Hepatocyte (in vitro differentiated cells): ENCODE results near the gene UNKL. TPM values are rescaled to one million over a fixed set of nuclear protein-coding genes. Genes with fewer than 3 reads are reported as not detected.

ENCODE experiments used
- DNase-seq: peaks from one replicate; pipeline ENCODE4 v3.0.0-alpha.2; 2016; ENCODE audit warnings: low spot score
- H2AFZ ChIP-seq: fragments of 200-600 bp; sonication (generic); 2 replicates; pipeline ENCODE4 v1.6.0; 2016; ENCODE audit warnings: antibody characterized with exemption, mild to moderate bottlenecking
- H3K27ac ChIP-seq: fragments of 200-600 bp; sonication (generic); 2 replicates; pipeline ENCODE4 v1.5.1; 2016; ENCODE audit warnings: mild to moderate bottlenecking
- H3K27me3 ChIP-seq: fragments of 200-600 bp; sonication (generic); 2 replicates; pipeline ENCODE4 v1.6.1; 2016
- H3K36me3 ChIP-seq: fragments of 200-600 bp; sonication (generic); replicated peaks from 2 replicates; pipeline ENCODE4 v1.5.1; 2016; ENCODE audit warnings: low read depth; ENCODE audit not compliant: insufficient read depth
- H3K4me1 ChIP-seq: fragments of 200-600 bp; sonication (generic); 2 replicates; pipeline ENCODE4 v1.5.1; 2016; ENCODE audit warnings: mild to moderate bottlenecking, moderate library complexity; ENCODE audit not compliant: insufficient read depth
- H3K4me2 ChIP-seq: fragments of 200-600 bp; sonication (generic); 2 replicates; pipeline ENCODE4 v1.6.0; 2016
- H3K4me3 ChIP-seq: fragments of 200-600 bp; sonication (generic); 2 replicates; pipeline ENCODE4 v1.5.1; 2016; ENCODE audit warnings: mild to moderate bottlenecking
- H3K79me2 ChIP-seq: fragments of 200-600 bp; sonication (generic); 2 replicates; pipeline ENCODE4 v1.6.0; 2017; ENCODE audit warnings: mild to moderate bottlenecking
- H3K9me2 ChIP-seq: fragments of 200-600 bp; sonication (generic); replicated peaks from 2 replicates; pipeline ENCODE4 v1.6.0; 2017; ENCODE audit warnings: mild to moderate bottlenecking; ENCODE audit not compliant: insufficient read depth
- H3K9me3 ChIP-seq: fragments of 200-600 bp; sonication (generic); 2 replicates; pipeline ENCODE4 v1.5.1; 2016; ENCODE audit warnings: low read depth, mild to moderate bottlenecking
- H4K20me1 ChIP-seq: fragments of 200-600 bp; sonication (generic); 2 replicates; pipeline ENCODE4 v1.6.0; 2016; ENCODE audit warnings: mild to moderate bottlenecking; ENCODE audit not compliant: insufficient read depth, poor library complexity, severe bottlenecking
- EZH2 ChIP-seq: fragments of 200-600 bp; sonication (generic); IDR thresholded peaks from 2 replicates; pipeline ENCODE4 v1.6.1; 2016; ENCODE audit warnings: antibody characterized with exemption, mild to moderate bottlenecking, borderline replicate concordance
- EZH2phosphoT487 ChIP-seq: fragments of 200-600 bp; sonication (generic); IDR thresholded peaks from one replicate; pipeline ENCODE4 v1.6.1; 2018; ENCODE audit warnings: antibody characterized with exemption, mild to moderate bottlenecking, low read depth, moderate library complexity; ENCODE audit not compliant: unreplicated experiment, severe bottlenecking
- WGBS: methylation state at CpG from one replicate; pipeline ENCODE4 v1.1.6; 2016; ENCODE audit warnings: low lambda C conversion rate; ENCODE audit errors: missing lambda C conversion rate; 5-methylcytosine and 5-hydroxymethylcytosine counted together
- polyA plus RNA-seq: library from polyadenylated mRNA; unstranded; fragments of >200 nt; fragmentation: Nextera tagmentation; extraction: Ambion mirVana; gene quantifications from 2 replicates; pipeline ENCODE4 v1.2.1, GENCODE V29; 2016
- total RNA-seq: library from RNA; depleted of rRNA; stranded (reverse); fragments of >200 nt; gene quantifications from 2 replicates; pipeline ENCODE4 v1.2.3, GENCODE V29; 2014
- TF ChIP-seq, protein P1 (sequence below): fragments of 200-600 bp; sonication (generic); IDR thresholded peaks from 2 replicates; pipeline ENCODE4 v1.5.1; 2016; ENCODE audit warnings: antibody characterized with exemption, mild to moderate bottlenecking; ENCODE audit not compliant: poor library complexity

Gene UNKL
- total and polyA plus RNA-seq, 2 experiments from 2014 or later = 8.5 to 10.3 TPM

GRCh38 chr16:1447965-1448364 lies 33.5 kb upstream of the UNKL start:
- no peaks in the 10 kb centered on the region for H3K27me3 ChIP-seq
- TF ChIP-seq, protein P1, sequence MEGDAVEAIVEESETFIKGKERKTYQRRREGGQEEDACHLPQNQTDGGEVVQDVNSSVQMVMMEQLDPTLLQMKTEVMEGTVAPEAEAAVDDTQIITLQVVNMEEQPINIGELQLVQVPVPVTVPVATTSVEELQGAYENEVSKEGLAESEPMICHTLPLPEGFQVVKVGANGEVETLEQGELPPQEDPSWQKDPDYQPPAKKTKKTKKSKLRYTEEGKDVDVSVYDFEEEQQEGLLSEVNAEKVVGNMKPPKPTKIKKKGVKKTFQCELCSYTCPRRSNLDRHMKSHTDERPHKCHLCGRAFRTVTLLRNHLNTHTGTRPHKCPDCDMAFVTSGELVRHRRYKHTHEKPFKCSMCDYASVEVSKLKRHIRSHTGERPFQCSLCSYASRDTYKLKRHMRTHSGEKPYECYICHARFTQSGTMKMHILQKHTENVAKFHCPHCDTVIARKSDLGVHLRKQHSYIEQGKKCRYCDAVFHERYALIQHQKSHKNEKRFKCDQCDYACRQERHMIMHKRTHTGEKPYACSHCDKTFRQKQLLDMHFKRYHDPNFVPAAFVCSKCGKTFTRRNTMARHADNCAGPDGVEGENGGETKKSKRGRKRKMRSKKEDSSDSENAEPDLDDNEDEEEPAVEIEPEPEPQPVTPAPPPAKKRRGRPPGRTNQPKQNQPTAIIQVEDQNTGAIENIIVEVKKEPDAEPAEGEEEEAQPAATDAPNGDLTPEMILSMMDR = no peak
- no peak for TF ChIP-seq EZH2
- TF ChIP-seq EZH2phosphoT487 = no peak
- H3K4me3 ChIP-seq = no peak overlapping the region
- H3K79me2 ChIP-seq = no peaks in the 10 kb centered on the region
- no peaks in the 10 kb centered on the region for H3K36me3 ChIP-seq
- no peak overlapping the region for H3K27ac ChIP-seq
- no peak for DNase-seq
- H3K9me3 ChIP-seq = no peaks in the 10 kb centered on the region
- H4K20me1 ChIP-seq = no peaks in the 10 kb centered on the region
- WGBS = 94% methylated on average over 11 of the region's 11 CpGs
- no peak overlapping the region for H3K4me2 ChIP-seq
- H2AFZ ChIP-seq = no peak overlapping the region
- no peaks in the 10 kb centered on the region for H3K4me1 ChIP-seq
- no peaks in the 10 kb centered on the region for H3K9me2 ChIP-seq

DNA sequence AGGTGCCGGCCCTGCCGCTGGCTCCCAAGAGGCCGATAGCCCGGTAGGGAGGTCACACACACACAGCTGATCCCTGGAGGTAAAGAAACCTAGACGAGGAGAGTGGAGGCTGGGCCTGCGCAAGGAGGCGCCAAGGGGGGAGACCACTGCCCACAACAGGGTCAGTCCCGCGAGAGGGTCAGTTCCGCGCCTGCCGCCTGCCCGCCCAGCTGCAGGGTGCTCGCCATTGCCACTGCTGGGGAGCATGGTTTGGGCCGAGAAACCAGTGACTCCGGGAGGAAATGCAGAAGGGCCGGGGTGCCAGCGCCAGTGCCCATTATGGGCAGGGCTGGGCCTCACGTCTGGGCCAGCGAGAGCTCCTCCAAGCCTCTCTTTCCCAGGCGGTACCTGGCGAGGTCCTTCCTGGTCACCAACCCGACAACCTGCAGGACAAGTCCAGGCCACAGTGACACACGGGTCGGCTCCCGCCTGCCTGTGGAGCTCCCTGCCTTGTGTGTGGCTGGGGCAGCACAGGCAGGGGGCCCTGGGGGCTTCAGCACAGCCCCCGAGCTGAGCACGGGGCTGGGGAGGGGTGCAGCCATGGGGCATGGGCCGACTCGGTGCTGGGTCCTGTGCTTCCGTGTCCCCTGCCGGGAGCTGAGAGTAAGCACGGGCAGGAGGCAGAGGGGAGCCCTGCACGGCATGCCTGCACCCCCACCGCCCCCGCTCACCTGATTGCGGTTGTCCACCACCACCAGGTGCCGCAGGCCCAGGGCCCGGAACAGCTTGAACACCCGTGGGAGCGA lies 32.0 kb upstream of the UNKL start:
- H3K27me3 ChIP-seq = no peaks in the 10 kb centered on the region
- H3K79me2 ChIP-seq = no peaks in the 10 kb centered on the region
- H3K4me2 ChIP-seq = no peak overlapping the region
- H3K4me3 ChIP-seq = no peak overlapping the region
- H2AFZ ChIP-seq = no peak overlapping the region
- no peak for DNase-seq
- H3K27ac ChIP-seq = no peak overlapping the region
- H3K4me1 ChIP-seq = no peaks in the 10 kb centered on the region
- TF ChIP-seq EZH2phosphoT487 (no peak), EZH2 (no peak)
- TF ChIP-seq, protein P1 = no peak
- H3K9me2 ChIP-seq = no peaks in the 10 kb centered on the region
- H4K20me1 ChIP-seq = no peaks in the 10 kb centered on the region
- no peaks in the 10 kb centered on the region for H3K9me3 ChIP-seq
- H3K36me3 ChIP-seq = no peaks in the 10 kb centered on the region
- WGBS = 96% methylated on average over 26 of the region's 41 CpGs

DNA sequence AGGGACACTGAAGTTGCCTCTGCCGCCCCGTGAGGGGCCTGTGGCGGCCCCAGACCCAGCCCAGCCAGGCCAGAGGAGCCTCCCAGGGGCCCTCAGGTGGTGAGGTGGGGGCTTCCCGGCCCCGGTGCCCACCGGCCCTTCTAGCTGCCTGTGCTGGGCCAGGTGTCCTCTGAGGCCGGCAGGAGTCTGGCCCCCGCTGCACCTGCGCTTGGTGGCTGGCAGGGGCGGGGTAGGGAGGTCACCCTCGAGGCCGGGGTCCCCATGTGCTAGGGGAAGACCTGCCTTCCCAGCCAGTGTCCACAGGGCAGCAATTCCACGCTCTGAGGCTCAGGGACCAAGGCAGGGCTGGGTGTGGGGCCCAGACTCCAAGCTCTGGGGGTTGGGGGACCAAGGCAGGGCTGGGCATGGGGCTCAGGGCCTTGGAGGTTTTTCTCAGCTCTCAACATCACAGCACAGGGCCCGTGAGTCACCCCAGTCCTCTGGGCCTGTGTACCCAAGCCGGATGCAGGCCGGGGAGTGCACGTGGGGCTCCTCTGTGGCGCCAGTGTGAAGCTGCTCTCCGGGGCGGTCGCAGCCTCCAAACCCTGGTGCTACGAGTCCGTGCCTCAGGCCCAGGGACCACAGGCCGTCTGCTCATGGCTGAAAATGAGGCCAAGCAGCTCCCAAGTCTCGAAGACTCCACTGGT lies 31.2 kb upstream of the UNKL start:
- H3K79me2 ChIP-seq = no peaks in the 10 kb centered on the region
- WGBS = 94% methylated on average over 23 of the region's 25 CpGs
- TF ChIP-seq, protein P1 = no peak
- TF ChIP-seq EZH2 = no peak
- TF ChIP-seq EZH2phosphoT487 = no peak
- no peak overlapping the region for H3K27ac ChIP-seq
- H2AFZ ChIP-seq = no peak overlapping the region
- H3K27me3 ChIP-seq = no peaks in the 10 kb centered on the region
- H3K9me3 ChIP-seq = no peaks in the 10 kb centered on the region
- H3K4me2 ChIP-seq = no peak overlapping the region
- no peaks in the 10 kb centered on the region for H4K20me1 ChIP-seq
- no peaks in the 10 kb centered on the region for H3K4me1 ChIP-seq
- no peaks in the 10 kb centered on the region for H3K36me3 ChIP-seq
- H3K4me3 ChIP-seq = no peak overlapping the region
- H3K9me2 ChIP-seq = no peaks in the 10 kb centered on the region
- no peak for DNase-seq
